ENCODE measurements around the gene ATP8A1. TPM values are rescaled to one million over a fixed set of nuclear protein-coding genes. Genes with fewer than 3 reads are reported as not detected.
"Not testable (repeated sequence)": the region's sequence is repeated elsewhere in the genome, so short reads cannot be mapped to it uniquely, and the experiment has no call there.

Gene ATP8A1
- total and polyA plus RNA-seq, 2 of the 4 experiments (the other 2 are of a cell fraction): 0.12 to 0.36 TPM

GRCh38 chr4:42653626-42654560 lies 3.0 kb downstream of the ATP8A1 start:
- Histone ChIP-seq H3K4me3 (ENCODE audit: insufficient read depth, low read depth, low read length) (no peak overlapping the region), H3K4me1 (ENCODE audit: control insufficient read depth, insufficient read depth, low read length) (no peaks in the 10 kb centered on the region), H2AK9ac (replicated peaks; ENCODE audit: low read depth, low read length, poor library complexity) (no peak overlapping the region), H3K9ac (ENCODE audit: low read depth, low read length) (no peak overlapping the region), H2BK20ac (ENCODE audit: low read depth, low read length) (no peak overlapping the region), H3K14ac (replicated peaks; ENCODE audit: low read depth, low read length) (no peak overlapping the region), H4K5ac (ENCODE audit: low read depth, low read length) (no peak overlapping the region), H3K36me3 (ENCODE audit: control insufficient read depth, insufficient read depth, low read length) (no peaks in the 10 kb centered on the region), H3K4ac (ENCODE audit: low read depth, low read length) (no peak overlapping the region), H2BK15ac (ENCODE audit: low read depth, low read length) (no peak overlapping the region), H3K23ac (ENCODE audit: low read depth, low read length) (no peak overlapping the region), H3K27ac (ENCODE audit: insufficient read depth, low read length) (no peak overlapping the region), H3K9me1 (ENCODE audit: insufficient read depth, low read length) (no peaks in the 10 kb centered on the region), H4K91ac (ENCODE audit: insufficient read depth, low read depth, low read length) (no peak overlapping the region), H3K56ac (ENCODE audit: extremely low read depth, insufficient read depth, low read length) (no peak overlapping the region), H3K79me1 (ENCODE audit: low read depth in 1 of 2, low read length in 2 of 2) (no peaks in the 10 kb centered on the region), H3K27me3 (ENCODE audit: control insufficient read depth, insufficient read depth, low read length) (no peaks in the 10 kb centered on the region; the same call in 1 of the 2 replicates), H3K4me2 (ENCODE audit: low read depth, low read length) (no peak overlapping the region), H4K20me1 (ENCODE audit: insufficient read depth, low read length) (no peaks in the 10 kb centered on the region), H3K18ac (ENCODE audit: low read depth, low read length) (no peak overlapping the region), H4K8ac (ENCODE audit: low read depth in 2 of 2, low read length in 2 of 2) (no peak overlapping the region), H2AFZ (replicated peaks; ENCODE audit: low read length, poor library complexity) (no peak overlapping the region), H3K9me3 (ENCODE audit: control insufficient read depth, insufficient read depth, low read length) (no peaks in the 10 kb centered on the region), H2BK120ac (ENCODE audit: low read depth, low read length) (no peak overlapping the region), H2BK5ac (ENCODE audit: low read depth, low read length, poor library complexity, severe bottlenecking) (no peak overlapping the region), H2AK5ac (ENCODE audit: low read depth, low read length) (no peak overlapping the region)
- POLR2A ChIA-PET (ENCODE audit: unreplicated experiment): no interaction called here
- BruUV-seq (replicated peaks): no TSS peak
- intact Hi-C loops (cut with micrococcal nuclease): no loop called here
- dilution Hi-C loops (cut with HindIII; ENCODE audit: low sequenced_read_pairs, unreplicated experiment): no loop called here
- no peak for TF ChIP-seq SMC3 (IDR thresholded peaks at IDR 0.05; ENCODE audit: low read depth, low read length)
- no peak for DNase-seq
- in situ Hi-C loops (cut with MboI; ENCODE audit: low sequenced_read_pairs): no loop called here
- CTCF ChIA-PET: no interaction called here
- ATAC-seq (ENCODE audit: low read depth): no peak
- 100% methylated on average over 1 of the region's 8 CpGs; no CpG with 5 or more reads in 1 of the 2 experiments for WGBS, 2 experiments (ENCODE audit: extremely low coverage in 2 of 2, insufficient read length in 1 of 2)

DNA sequence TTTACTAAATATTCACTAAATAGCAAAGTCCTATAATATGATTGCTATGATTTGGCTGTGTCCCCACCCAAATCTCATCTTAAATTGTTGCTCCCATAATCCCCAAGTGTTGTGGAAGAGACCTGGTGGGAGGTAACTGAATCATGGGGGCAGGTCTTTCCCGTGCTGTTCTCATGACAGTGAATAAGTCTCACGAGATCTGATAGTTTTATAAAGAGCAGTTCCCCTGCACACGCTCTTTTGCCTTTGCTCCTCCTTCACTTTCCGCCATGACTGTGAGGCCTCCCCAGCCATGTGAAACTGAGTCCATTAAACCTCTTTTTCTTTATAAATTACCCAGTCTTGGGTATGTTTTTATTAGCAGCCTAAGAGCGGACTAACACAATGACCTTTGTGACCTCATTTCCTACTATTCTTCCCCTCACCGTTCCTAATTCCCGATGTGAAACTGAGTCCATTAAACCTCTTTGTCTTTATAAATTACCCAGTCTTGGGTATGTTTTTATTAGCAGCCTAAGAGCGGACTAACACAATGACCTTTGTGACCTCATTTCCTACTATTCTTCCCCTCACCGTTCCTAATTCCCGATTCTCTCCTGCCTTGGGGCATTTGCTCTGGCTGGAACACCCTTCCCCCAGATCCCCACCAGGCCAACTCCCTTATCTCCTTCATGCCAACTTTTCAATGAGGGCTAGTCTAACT lies 4.2 kb downstream of the ATP8A1 start:
- ATAC-seq (ENCODE audit: low read depth); CTCF ChIA-PET; H3K79me1 ChIP-seq (ENCODE audit: low read depth in 1 of 2, low read length in 2 of 2); H3K18ac ChIP-seq (ENCODE audit: low read depth, low read length); H2BK5ac ChIP-seq (ENCODE audit: low read depth, low read length, poor library complexity, severe bottlenecking); H3K4me2 ChIP-seq (ENCODE audit: low read depth, low read length); dilution Hi-C loops (cut with HindIII; ENCODE audit: low sequenced_read_pairs, unreplicated experiment); H4K91ac ChIP-seq (ENCODE audit: insufficient read depth, low read depth, low read length); H4K5ac ChIP-seq (ENCODE audit: low read depth, low read length); H3K9me3 ChIP-seq (ENCODE audit: control insufficient read depth, insufficient read depth, low read length); H3K56ac ChIP-seq (ENCODE audit: extremely low read depth, insufficient read depth, low read length); H2BK120ac ChIP-seq (ENCODE audit: low read depth, low read length); H3K23ac ChIP-seq (ENCODE audit: low read depth, low read length); in situ Hi-C loops (cut with MboI; ENCODE audit: low sequenced_read_pairs); POLR2A ChIA-PET (ENCODE audit: unreplicated experiment); H2AK9ac ChIP-seq (replicated peaks; ENCODE audit: low read depth, low read length, poor library complexity); H3K36me3 ChIP-seq (ENCODE audit: control insufficient read depth, insufficient read depth, low read length); BruUV-seq (replicated peaks); H3K27ac ChIP-seq (ENCODE audit: insufficient read depth, low read length); H2BK20ac ChIP-seq (ENCODE audit: low read depth, low read length); H3K27me3 ChIP-seq (ENCODE audit: control insufficient read depth, insufficient read depth, low read length); H4K8ac ChIP-seq (ENCODE audit: low read depth in 2 of 2, low read length in 2 of 2); H4K20me1 ChIP-seq (ENCODE audit: insufficient read depth, low read length); DNase-seq; H3K9me1 ChIP-seq (ENCODE audit: insufficient read depth, low read length); H2AFZ ChIP-seq (replicated peaks; ENCODE audit: low read length, poor library complexity); intact Hi-C loops (cut with micrococcal nuclease); H2AK5ac ChIP-seq (ENCODE audit: low read depth, low read length); H3K9ac ChIP-seq (ENCODE audit: low read depth, low read length); H3K4me3 ChIP-seq (ENCODE audit: insufficient read depth, low read depth, low read length); H3K4ac ChIP-seq (ENCODE audit: low read depth, low read length); H3K14ac ChIP-seq (replicated peaks; ENCODE audit: low read depth, low read length); H3K4me1 ChIP-seq (ENCODE audit: control insufficient read depth, insufficient read depth, low read length); H2BK15ac ChIP-seq (ENCODE audit: low read depth, low read length): not testable (repeated sequence)
- 94% methylated on average over 3 of the region's 10 CpGs; no CpG with 5 or more reads in 1 of the 2 experiments for WGBS, 2 experiments (ENCODE audit: extremely low coverage in 2 of 2, insufficient read length in 1 of 2)

Measured in IMR-90 (cell line).